Measurements from ENCODE around the gene RAVER1. TPM values are rescaled to one million over a fixed set of nuclear protein-coding genes. Genes with fewer than 3 reads are reported as not detected.

The RAVER1 gene
- total and polyA plus RNA-seq, 9 of the 15 experiments (the other 6 are each of a cell fraction or from before 2014, with no cell fraction given) = 0.06 to 113 (median 7.0) TPM

DNA sequence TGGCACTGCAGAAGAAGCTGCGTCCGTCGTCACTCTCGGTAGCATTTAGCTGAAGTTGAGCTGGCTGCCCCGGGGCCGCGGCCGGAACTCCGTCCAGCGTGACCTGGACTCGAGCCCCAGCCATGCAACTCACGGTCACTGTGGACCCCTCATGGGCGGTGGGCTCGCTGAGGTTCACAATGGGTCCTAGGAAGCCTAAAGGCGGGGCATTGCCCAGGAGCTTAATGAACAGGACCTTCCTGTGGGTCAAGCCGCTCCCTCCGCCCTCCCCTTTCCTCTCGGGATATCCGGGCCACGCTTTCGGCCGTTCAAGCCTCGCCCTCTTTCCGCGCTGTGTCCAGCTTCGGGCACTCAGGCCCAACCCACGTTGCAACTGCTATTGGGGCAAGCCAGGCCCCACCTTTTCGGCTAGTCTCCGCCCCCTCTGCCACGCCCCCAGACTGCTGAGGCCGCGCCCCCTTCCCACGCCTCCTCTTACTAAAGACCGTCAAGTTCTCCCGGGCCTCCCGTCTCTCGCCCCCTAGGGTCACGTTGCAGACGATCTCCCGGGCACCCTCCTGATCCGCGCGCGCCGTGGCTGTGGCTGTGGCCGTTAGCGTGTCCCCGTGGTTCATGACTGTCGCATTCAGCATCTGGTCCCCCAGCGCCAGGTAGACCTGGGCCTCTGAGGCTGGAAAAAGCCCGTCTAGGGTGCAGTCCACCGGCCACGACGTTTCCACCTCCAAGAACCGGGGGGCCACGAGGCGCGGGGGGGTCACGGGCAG, 1.4 kb upstream of the RAVER1 start (continued):
- TF ChIP-seq, protein P1, sequence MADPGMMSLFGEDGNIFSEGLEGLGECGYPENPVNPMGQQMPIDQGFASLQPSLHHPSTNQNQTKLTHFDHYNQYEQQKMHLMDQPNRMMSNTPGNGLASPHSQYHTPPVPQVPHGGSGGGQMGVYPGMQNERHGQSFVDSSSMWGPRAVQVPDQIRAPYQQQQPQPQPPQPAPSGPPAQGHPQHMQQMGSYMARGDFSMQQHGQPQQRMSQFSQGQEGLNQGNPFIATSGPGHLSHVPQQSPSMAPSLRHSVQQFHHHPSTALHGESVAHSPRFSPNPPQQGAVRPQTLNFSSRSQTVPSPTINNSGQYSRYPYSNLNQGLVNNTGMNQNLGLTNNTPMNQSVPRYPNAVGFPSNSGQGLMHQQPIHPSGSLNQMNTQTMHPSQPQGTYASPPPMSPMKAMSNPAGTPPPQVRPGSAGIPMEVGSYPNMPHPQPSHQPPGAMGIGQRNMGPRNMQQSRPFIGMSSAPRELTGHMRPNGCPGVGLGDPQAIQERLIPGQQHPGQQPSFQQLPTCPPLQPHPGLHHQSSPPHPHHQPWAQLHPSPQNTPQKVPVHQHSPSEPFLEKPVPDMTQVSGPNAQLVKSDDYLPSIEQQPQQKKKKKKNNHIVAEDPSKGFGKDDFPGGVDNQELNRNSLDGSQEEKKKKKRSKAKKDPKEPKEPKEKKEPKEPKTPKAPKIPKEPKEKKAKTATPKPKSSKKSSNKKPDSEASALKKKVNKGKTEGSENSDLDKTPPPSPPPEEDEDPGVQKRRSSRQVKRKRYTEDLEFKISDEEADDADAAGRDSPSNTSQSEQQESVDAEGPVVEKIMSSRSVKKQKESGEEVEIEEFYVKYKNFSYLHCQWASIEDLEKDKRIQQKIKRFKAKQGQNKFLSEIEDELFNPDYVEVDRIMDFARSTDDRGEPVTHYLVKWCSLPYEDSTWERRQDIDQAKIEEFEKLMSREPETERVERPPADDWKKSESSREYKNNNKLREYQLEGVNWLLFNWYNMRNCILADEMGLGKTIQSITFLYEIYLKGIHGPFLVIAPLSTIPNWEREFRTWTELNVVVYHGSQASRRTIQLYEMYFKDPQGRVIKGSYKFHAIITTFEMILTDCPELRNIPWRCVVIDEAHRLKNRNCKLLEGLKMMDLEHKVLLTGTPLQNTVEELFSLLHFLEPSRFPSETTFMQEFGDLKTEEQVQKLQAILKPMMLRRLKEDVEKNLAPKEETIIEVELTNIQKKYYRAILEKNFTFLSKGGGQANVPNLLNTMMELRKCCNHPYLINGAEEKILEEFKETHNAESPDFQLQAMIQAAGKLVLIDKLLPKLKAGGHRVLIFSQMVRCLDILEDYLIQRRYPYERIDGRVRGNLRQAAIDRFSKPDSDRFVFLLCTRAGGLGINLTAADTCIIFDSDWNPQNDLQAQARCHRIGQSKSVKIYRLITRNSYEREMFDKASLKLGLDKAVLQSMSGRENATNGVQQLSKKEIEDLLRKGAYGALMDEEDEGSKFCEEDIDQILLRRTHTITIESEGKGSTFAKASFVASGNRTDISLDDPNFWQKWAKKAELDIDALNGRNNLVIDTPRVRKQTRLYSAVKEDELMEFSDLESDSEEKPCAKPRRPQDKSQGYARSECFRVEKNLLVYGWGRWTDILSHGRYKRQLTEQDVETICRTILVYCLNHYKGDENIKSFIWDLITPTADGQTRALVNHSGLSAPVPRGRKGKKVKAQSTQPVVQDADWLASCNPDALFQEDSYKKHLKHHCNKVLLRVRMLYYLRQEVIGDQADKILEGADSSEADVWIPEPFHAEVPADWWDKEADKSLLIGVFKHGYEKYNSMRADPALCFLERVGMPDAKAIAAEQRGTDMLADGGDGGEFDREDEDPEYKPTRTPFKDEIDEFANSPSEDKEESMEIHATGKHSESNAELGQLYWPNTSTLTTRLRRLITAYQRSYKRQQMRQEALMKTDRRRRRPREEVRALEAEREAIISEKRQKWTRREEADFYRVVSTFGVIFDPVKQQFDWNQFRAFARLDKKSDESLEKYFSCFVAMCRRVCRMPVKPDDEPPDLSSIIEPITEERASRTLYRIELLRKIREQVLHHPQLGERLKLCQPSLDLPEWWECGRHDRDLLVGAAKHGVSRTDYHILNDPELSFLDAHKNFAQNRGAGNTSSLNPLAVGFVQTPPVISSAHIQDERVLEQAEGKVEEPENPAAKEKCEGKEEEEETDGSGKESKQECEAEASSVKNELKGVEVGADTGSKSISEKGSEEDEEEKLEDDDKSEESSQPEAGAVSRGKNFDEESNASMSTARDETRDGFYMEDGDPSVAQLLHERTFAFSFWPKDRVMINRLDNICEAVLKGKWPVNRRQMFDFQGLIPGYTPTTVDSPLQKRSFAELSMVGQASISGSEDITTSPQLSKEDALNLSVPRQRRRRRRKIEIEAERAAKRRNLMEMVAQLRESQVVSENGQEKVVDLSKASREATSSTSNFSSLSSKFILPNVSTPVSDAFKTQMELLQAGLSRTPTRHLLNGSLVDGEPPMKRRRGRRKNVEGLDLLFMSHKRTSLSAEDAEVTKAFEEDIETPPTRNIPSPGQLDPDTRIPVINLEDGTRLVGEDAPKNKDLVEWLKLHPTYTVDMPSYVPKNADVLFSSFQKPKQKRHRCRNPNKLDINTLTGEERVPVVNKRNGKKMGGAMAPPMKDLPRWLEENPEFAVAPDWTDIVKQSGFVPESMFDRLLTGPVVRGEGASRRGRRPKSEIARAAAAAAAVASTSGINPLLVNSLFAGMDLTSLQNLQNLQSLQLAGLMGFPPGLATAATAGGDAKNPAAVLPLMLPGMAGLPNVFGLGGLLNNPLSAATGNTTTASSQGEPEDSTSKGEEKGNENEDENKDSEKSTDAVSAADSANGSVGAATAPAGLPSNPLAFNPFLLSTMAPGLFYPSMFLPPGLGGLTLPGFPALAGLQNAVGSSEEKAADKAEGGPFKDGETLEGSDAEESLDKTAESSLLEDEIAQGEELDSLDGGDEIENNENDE (IDR thresholded peaks at IDR 0.05; ENCODE audit: low read depth, low read length) = no peak
- TF ChIP-seq RB1 (IDR thresholded peaks at IDR 0.05; ENCODE audit: low read depth) (0 out of 2 replicates have a peak, but pooled peaks have one; percentile 40), CHD2 (IDR thresholded peaks at IDR 0.05; ENCODE audit: low read depth, low read length) (no peak), POLR2G (IDR thresholded peaks at IDR 0.05; ENCODE audit: low read depth, low read length) (peak; percentile 83), ZFPM2 (CRISPR knock-in tag; IDR thresholded peaks at IDR 0.05) (no peak), ILK (tag; IDR thresholded peaks at IDR 0.05; ENCODE audit: borderline replicate concordance, low read depth) (no peak), CHCHD3 (CRISPR knock-in tag; IDR thresholded peaks at IDR 0.05) (no peak), POLR2AphosphoS2 (IDR thresholded peaks at IDR 0.05; ENCODE audit: low read length) (no peak), TAF15 (IDR thresholded peaks at IDR 0.05; ENCODE audit: low read depth, low read length) (no peak), FOXA1 (IDR thresholded peaks at IDR 0.05; ENCODE audit: borderline replicate concordance) (no peak), HNRNPK (IDR thresholded peaks at IDR 0.05; ENCODE audit: low read depth, low read length, poor library complexity, severe bottlenecking) (no peak), NFATC3 (IDR thresholded peaks at IDR 0.05) (no peak), NCOA6 (IDR thresholded peaks at IDR 0.05) (peak; percentile 81; the same call in 1 of the 2 replicates)
- TF ChIP-seq, protein P2, sequence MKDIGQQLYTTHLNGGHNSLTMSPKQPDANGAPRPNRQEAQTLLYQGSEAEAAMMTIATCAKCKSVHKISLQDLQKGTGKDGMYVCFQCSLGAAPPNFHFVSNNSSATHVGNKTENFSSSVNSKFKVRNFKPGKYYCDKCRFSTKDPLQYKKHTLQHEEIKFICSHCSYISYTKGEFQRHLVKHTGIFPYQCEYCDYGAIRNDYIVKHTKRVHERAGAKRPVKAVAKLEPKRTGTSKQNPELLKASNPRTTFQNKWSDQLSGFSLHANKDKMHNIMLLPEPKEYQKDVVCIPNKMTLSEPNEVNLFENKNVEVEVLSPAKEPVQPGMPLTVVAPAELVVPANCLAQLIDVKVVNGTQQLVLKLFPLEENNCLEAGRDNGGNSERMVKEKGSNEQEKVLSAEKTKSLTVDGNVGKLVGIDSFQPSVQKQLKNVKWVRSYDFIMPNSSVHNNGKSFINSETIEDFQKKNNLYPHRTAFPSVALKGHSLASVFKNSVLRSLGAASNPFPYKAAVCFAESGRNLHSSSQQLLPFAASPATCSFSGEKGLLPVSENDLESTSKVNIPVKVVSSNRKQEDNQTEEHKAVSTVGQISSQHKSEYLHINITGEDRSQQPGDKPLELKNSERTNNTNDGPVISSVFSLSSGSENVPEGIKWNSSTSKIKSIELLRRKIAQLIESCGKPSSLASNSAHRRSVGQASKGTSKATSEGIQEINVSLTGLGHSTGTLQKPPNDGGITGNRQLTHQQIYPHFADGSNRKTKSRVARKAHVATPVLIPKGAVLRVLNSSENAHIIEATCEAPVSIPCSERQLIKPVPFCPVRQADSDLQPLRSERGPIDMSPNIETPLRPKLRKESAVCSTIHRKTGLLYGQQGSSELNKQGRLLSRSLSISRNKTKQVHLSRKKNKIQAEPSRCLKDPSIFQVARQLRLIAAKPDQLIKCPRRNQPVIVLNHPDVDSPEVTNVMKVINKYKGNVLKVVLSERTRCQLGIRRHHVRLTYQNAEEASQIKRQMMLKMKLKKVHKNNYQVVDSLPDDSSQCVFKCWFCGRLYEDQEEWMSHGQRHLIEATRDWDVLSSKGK (CRISPR knock-in tag; IDR thresholded peaks at IDR 0.05) = no peak

Measured in K562 (cell line).